ENCODE data around the gene MACROD1. TPM values are rescaled to one million over a fixed set of nuclear protein-coding genes. Genes with fewer than 3 reads are reported as not detected.

The MACROD1 gene
- total and polyA plus RNA-seq, 2 of the 13 experiments (the other 11 are each of a cell fraction or from before 2014, with no cell fraction given), result 23.1 to 34.5 TPM

DNA sequence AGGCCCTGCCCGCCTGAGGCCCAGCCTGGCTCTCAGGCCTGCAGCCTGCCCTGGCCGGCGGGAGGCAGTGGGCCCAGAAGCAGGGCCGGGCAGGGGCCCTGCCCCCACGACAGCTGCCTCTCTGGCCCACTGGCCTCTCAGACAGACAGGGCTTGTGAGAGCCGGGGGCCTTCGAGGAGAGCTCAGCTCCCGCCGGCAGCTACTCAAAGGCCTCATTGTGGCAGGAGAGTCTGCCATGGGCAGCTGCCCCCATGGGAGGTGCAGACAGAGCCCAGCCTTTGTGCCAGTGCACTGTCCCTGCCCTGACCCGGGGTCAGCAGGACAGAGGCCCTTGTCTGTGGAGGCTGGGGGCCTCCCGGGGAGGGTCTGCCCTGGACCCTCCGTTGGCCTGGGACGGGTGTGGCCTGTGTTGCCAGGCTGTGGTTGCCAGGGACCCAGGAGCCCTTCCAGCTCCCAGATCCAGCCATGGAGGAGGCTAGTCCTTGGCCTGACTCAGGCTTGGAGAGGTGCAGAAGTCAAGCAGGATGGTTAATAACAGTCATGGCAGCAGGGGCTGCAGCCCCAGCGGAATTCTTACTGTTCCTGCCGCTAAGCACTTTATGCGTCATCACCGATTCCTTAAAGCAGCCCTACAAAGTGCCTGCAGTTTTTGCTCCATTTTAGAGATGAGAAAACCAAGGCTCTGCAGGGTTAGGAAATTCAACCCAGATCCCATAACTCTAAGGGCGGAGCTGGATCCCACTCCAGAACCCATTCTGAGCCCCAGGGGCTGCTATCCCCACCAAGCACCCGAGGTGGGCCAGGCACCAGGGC, 117.7 kb downstream of the MACROD1 start (continued):
- TF ChIP-seq RBFOX2 (IDR thresholded peaks at IDR 0.05; ENCODE audit: low read depth, low read length) (peak; percentile 49; the same call in 1 of the 2 replicates), SALL1 (CRISPR knock-in tag; IDR thresholded peaks at IDR 0.05) (no peak), TBX2 (CRISPR knock-in tag; IDR thresholded peaks at IDR 0.05; ENCODE audit: borderline replicate concordance) (peak; percentile 25; the same call in 1 of the 2 replicates), XRCC5 (optimal IDR thresholded peaks at IDR 0.05; ENCODE audit: low read length) (peak; percentile 53), FOXK1 (CRISPR knock-in tag; IDR thresholded peaks at IDR 0.05; ENCODE audit: borderline replicate concordance, low read depth) (no peak), ZNF644 (CRISPR knock-in tag; IDR thresholded peaks at IDR 0.05; ENCODE audit: low read depth) (no peak), ZNF687 (CRISPR knock-in tag; IDR thresholded peaks at IDR 0.05) (peak; percentile 56), GPN1 (CRISPR knock-in tag; IDR thresholded peaks at IDR 0.05; ENCODE audit: borderline replicate concordance) (no peak), ZBTB7A (CRISPR knock-in tag; IDR thresholded peaks at IDR 0.05) (0 out of 2 replicates have a peak, but pooled peaks have one; percentile 51), NR2F6 (IDR thresholded peaks at IDR 0.05) (no peak; the same call in 1 of the 2 replicates), NR2F6 (CRISPR knock-in tag; IDR thresholded peaks at IDR 0.05) (peak; percentile 12; the same call in 1 of the 2 replicates), NFE2 (CRISPR knock-in tag; IDR thresholded peaks at IDR 0.05) (no peak), POGZ (CRISPR knock-in tag; IDR thresholded peaks at IDR 0.05) (no peak), HIVEP1 (CRISPR knock-in tag; IDR thresholded peaks at IDR 0.05) (no peak), SP5 (CRISPR knock-in tag; IDR thresholded peaks at IDR 0.05; ENCODE audit: borderline replicate concordance, low read depth) (peak; percentile 20; the same call in 1 of the 2 replicates), ZNF574 (CRISPR knock-in tag; IDR thresholded peaks at IDR 0.05) (peak; percentile 57), RARA (CRISPR knock-in tag; IDR thresholded peaks at IDR 0.05) (peak; percentile 74)
- TF ChIP-seq, protein P1, sequence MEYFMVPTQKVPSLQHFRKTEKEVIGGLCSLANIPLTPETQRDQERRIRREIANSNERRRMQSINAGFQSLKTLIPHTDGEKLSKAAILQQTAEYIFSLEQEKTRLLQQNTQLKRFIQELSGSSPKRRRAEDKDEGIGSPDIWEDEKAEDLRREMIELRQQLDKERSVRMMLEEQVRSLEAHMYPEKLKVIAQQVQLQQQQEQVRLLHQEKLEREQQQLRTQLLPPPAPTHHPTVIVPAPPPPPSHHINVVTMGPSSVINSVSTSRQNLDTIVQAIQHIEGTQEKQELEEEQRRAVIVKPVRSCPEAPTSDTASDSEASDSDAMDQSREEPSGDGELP (IDR thresholded peaks at IDR 0.05; ENCODE audit: borderline replicate concordance, low read depth), result no peak
- TF ChIP-seq, protein P2, sequence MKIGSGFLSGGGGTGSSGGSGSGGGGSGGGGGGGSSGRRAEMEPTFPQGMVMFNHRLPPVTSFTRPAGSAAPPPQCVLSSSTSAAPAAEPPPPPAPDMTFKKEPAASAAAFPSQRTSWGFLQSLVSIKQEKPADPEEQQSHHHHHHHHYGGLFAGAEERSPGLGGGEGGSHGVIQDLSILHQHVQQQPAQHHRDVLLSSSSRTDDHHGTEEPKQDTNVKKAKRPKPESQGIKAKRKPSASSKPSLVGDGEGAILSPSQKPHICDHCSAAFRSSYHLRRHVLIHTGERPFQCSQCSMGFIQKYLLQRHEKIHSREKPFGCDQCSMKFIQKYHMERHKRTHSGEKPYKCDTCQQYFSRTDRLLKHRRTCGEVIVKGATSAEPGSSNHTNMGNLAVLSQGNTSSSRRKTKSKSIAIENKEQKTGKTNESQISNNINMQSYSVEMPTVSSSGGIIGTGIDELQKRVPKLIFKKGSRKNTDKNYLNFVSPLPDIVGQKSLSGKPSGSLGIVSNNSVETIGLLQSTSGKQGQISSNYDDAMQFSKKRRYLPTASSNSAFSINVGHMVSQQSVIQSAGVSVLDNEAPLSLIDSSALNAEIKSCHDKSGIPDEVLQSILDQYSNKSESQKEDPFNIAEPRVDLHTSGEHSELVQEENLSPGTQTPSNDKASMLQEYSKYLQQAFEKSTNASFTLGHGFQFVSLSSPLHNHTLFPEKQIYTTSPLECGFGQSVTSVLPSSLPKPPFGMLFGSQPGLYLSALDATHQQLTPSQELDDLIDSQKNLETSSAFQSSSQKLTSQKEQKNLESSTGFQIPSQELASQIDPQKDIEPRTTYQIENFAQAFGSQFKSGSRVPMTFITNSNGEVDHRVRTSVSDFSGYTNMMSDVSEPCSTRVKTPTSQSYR (CRISPR knock-in tag; IDR thresholded peaks at IDR 0.05; ENCODE audit: borderline replicate concordance), result peak; percentile 83; the same call in 1 of the 2 replicates

Data from HepG2 (cell line).